Measurements from ENCODE around the gene OR10H1.
A peak's percentile ranks its signal among the peaks of the same experiment; 100 is the strongest.
"Not testable (repeated sequence)": the region's sequence is repeated elsewhere in the genome, so short reads cannot be mapped to it uniquely, and the experiment has no call there.

The OR10H1 gene

DNA sequence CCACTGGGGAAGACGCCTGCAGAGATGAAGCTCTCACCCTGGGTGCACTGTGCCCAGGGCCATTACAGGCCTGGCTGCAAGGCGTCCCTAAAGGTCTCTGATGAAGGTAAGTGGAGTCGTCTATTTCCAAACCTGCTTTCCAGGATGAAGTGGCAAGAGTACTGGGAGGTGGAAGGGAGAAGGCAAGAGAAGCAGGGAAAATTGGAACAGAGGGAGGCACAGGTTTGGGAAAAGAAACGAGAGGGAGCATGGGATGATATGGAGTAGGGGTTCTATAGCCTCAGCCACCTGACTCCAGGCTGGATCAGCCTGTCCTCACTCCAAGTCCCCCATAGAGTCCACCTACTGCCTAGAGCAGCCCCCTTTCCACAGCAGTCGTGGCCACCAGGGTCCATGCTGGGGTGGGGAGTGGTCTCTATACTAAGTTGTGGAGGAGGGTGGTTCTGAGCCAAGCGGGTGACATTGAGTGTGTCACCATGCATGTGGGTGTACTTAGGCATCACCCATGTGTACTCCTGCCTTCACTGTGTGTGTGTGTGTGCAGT lies 27.8 kb downstream of the OR10H1 start, which contains the start of gene OR10H5:
OR10H5 (plus strand) TSS at position 51 of the 545 bp plus-strand sequence. CDS start 6,388 bp downstream, outside the sequence.
- Histone ChIP-seq H3K4me2 (ENCODE audit: insufficient read depth, low read length, poor library complexity, severe bottlenecking) (no peak within 1 kb of the TSS), H2BK12ac (ENCODE audit: low read length) (no peak within 1 kb of the TSS), H3K36me3 (replicated peaks in 1 of 2; ENCODE audit: control insufficient read depth in 2 of 2, insufficient read depth in 2 of 2, low read length in 2 of 2) (no peaks in the 10 kb centered on the region), H3K9me3 (replicated peaks in 1 of 2; ENCODE audit: control insufficient read depth in 2 of 2, insufficient read depth in 1 of 2, low read depth in 1 of 2, low read length in 2 of 2) (peaks cover 0 to 29% of the 10 kb centered on the region in 2 donors), H3K9ac (ENCODE audit: low read depth, low read length, poor library complexity) (no peak within 1 kb of the TSS), H2BK120ac (ENCODE audit: low read depth, low read length) (no peak within 1 kb of the TSS), H3K4me1 (ENCODE audit: control insufficient read depth in 2 of 2, insufficient read depth in 1 of 2, low read depth in 1 of 2, low read length in 2 of 2) (no peaks in the 10 kb centered on the region), H2BK5ac (ENCODE audit: low read length) (no peak within 1 kb of the TSS), H2AFZ (ENCODE audit: low read length) (no peak within 1 kb of the TSS), H3K27me3 (ENCODE audit: control insufficient read depth in 3 of 3, insufficient read depth in 3 of 3, low read depth in 1 of 3, low read length in 3 of 3) (peaks cover 0 to 2% (median 0%) of the 10 kb centered on the region in 3 experiments), H2BK15ac (ENCODE audit: low read length) (no peak within 1 kb of the TSS), H4K8ac (ENCODE audit: low read depth, low read length) (no peak within 1 kb of the TSS), H2AK5ac (ENCODE audit: low read depth, low read length) (no peak within 1 kb of the TSS), H3K23ac (ENCODE audit: low read depth, low read length, poor library complexity) (no peak within 1 kb of the TSS), H3K27ac (replicated peaks; ENCODE audit: low read length) (no peak within 1 kb of the TSS), H3K18ac (ENCODE audit: low read length) (no peak within 1 kb of the TSS), H3K4me3 (ENCODE audit: low read length in 2 of 2) (peak within 1 kb of the TSS in 1 of 2 donors; percentile 11), H3K4ac (ENCODE audit: low read length) (no peak within 1 kb of the TSS), H3K79me1 (ENCODE audit: low read depth, low read length) (no peaks in the 10 kb centered on the region), H3K14ac (ENCODE audit: low read length) (no peak within 1 kb of the TSS), H4K91ac (ENCODE audit: low read depth, low read length, poor library complexity) (no peak within 1 kb of the TSS)
- no peak for DNase-seq (ENCODE audit: low spot score)
- WGBS, 2 donors (ENCODE audit: extremely low coverage in 2 of 2, insufficient read length in 2 of 2, insufficient replicate concordance in 1 of 2), result no CpG with 5 or more reads among the region's 6 CpGs

DNA sequence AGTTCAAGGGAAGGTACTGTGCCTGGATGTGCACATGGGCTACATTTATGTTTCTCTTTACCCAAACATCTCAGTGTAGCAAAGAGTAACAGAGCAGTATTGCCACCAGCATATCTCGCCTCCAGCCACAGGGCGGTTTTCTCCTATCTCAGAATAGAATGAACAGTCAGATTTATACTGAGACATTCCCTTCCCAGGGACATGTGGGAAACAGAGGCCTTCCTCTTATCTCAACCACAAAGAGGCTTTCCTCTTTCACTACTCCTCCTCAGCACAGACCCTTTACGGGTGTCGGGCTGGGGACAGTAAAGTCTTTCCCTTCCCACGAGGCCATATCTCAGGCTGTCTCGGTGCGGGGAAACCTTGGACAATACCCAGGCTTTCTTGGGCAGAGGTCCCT lies 32.6 kb downstream of the OR10H1 start:
- H3K27ac ChIP-seq (replicated peaks; ENCODE audit: low read length); H3K14ac ChIP-seq (ENCODE audit: low read length); H2BK15ac ChIP-seq (ENCODE audit: low read length); H3K23ac ChIP-seq (ENCODE audit: low read depth, low read length, poor library complexity); H3K79me1 ChIP-seq (ENCODE audit: low read depth, low read length); H2BK5ac ChIP-seq (ENCODE audit: low read length); DNase-seq (ENCODE audit: low spot score); H3K4me1 ChIP-seq (ENCODE audit: control insufficient read depth in 2 of 2, insufficient read depth in 1 of 2, low read depth in 1 of 2, low read length in 2 of 2); H3K27me3 ChIP-seq (ENCODE audit: control insufficient read depth in 3 of 3, insufficient read depth in 3 of 3, low read depth in 1 of 3, low read length in 3 of 3); H4K91ac ChIP-seq (ENCODE audit: low read depth, low read length, poor library complexity); H3K36me3 ChIP-seq (replicated peaks in 1 of 2; ENCODE audit: control insufficient read depth in 2 of 2, insufficient read depth in 2 of 2, low read length in 2 of 2); H3K4ac ChIP-seq (ENCODE audit: low read length); H2BK120ac ChIP-seq (ENCODE audit: low read depth, low read length); H3K9ac ChIP-seq (ENCODE audit: low read depth, low read length, poor library complexity); H3K4me2 ChIP-seq (ENCODE audit: insufficient read depth, low read length, poor library complexity, severe bottlenecking); H2AFZ ChIP-seq (ENCODE audit: low read length); H2AK5ac ChIP-seq (ENCODE audit: low read depth, low read length); H3K4me3 ChIP-seq (ENCODE audit: low read length in 2 of 2); H4K8ac ChIP-seq (ENCODE audit: low read depth, low read length); H2BK12ac ChIP-seq (ENCODE audit: low read length); H3K18ac ChIP-seq (ENCODE audit: low read length): not testable (repeated sequence)
- H3K9me3 ChIP-seq (replicated peaks in 1 of 2; ENCODE audit: control insufficient read depth in 2 of 2, insufficient read depth in 1 of 2, low read depth in 1 of 2, low read length in 2 of 2), result peaks cover 0 to 33% of the 10 kb centered on the region in 2 donors
- WGBS, 2 donors (ENCODE audit: extremely low coverage in 2 of 2, insufficient read length in 2 of 2, insufficient replicate concordance in 1 of 2), result no CpG with 5 or more reads among the region's 7 CpGs

DNA sequence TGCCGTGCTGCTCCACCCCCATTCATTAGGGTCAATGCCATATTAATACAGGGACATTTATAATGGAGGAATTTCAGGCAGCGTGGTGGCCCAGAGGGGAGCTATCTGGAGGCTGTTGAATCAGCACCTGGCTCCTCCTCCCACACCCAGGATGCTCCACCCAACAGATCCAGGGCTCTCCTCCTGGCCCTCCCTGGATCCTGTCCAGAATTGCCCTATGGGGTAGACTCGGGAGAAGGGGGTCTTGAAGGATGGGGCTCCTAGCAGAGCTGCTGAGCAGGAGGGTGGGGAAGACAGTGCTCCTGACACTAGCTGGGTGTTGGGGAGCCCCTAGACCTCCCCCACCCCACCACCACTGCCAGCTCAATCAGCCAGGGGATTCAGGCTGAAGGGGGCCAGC lies 33.3 kb downstream of the OR10H1 start:
- Histone ChIP-seq H2AK5ac (ENCODE audit: low read depth, low read length) (no peak overlapping the region), H2AFZ (ENCODE audit: low read length) (no peak overlapping the region), H3K4me3 (ENCODE audit: low read length in 2 of 2) (peak overlapping the region in 1 of 2 donors; percentile 7), H3K9ac (ENCODE audit: low read depth, low read length, poor library complexity) (no peak overlapping the region), H3K27ac (replicated peaks; ENCODE audit: low read length) (no peak overlapping the region), H3K23ac (ENCODE audit: low read depth, low read length, poor library complexity) (no peak overlapping the region), H3K18ac (ENCODE audit: low read length) (no peak overlapping the region), H3K79me1 (ENCODE audit: low read depth, low read length) (no peaks in the 10 kb centered on the region), H3K4me1 (ENCODE audit: control insufficient read depth in 2 of 2, insufficient read depth in 1 of 2, low read depth in 1 of 2, low read length in 2 of 2) (peaks cover 0 to 10% of the 10 kb centered on the region in 2 donors), H3K27me3 (ENCODE audit: control insufficient read depth in 3 of 3, insufficient read depth in 3 of 3, low read depth in 1 of 3, low read length in 3 of 3) (peaks cover 0 to 1% (median 0%) of the 10 kb centered on the region in 3 experiments), H2BK120ac (ENCODE audit: low read depth, low read length) (no peak overlapping the region), H2BK15ac (ENCODE audit: low read length) (no peak overlapping the region), H3K9me3 (replicated peaks in 1 of 2; ENCODE audit: control insufficient read depth in 2 of 2, insufficient read depth in 1 of 2, low read depth in 1 of 2, low read length in 2 of 2) (peaks cover 0 to 34% of the 10 kb centered on the region in 2 donors), H3K14ac (ENCODE audit: low read length) (peak overlapping the region; percentile 38), H2BK5ac (ENCODE audit: low read length) (no peak overlapping the region), H3K4me2 (ENCODE audit: insufficient read depth, low read length, poor library complexity, severe bottlenecking) (no peak overlapping the region), H3K36me3 (replicated peaks in 1 of 2; ENCODE audit: control insufficient read depth in 2 of 2, insufficient read depth in 2 of 2, low read length in 2 of 2) (no peaks in the 10 kb centered on the region), H4K8ac (ENCODE audit: low read depth, low read length) (no peak overlapping the region), H2BK12ac (ENCODE audit: low read length) (no peak overlapping the region), H4K91ac (ENCODE audit: low read depth, low read length, poor library complexity) (no peak overlapping the region), H3K4ac (ENCODE audit: low read length) (no peak overlapping the region)
- no CpG with 5 or more reads among the region's 3 CpGs for WGBS, 2 donors (ENCODE audit: extremely low coverage in 2 of 2, insufficient read length in 2 of 2, insufficient replicate concordance in 1 of 2)
- DNase-seq (ENCODE audit: low spot score), result no peak

DNA sequence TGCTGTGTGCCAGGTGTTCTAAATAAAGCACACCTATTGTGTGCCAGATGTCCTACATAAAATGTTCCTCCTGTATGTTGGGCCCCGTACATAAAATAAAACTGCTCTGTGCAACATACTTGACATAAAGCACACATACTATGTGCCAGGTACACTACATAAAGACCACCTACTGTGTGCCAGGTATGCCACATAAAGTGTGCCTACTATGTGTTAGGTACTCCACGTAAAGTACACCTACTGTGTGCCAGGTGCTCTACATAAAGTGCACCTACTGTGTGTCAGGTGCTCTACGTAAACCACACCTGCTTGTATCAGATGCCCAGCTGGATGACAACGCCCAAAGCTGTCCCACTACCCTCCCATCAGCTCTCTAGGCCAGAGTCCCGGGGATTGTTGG lies 33.8 kb downstream of the OR10H1 start:
- no peak overlapping the region for H2AFZ ChIP-seq (ENCODE audit: low read length)
- peaks cover 0 to 33% of the 10 kb centered on the region in 2 donors for H3K9me3 ChIP-seq (replicated peaks in 1 of 2; ENCODE audit: control insufficient read depth in 2 of 2, insufficient read depth in 1 of 2, low read depth in 1 of 2, low read length in 2 of 2)
- no peak overlapping the region for H3K4ac ChIP-seq (ENCODE audit: low read length)
- no peak overlapping the region for H3K9ac ChIP-seq (ENCODE audit: low read depth, low read length, poor library complexity)
- no peaks in the 10 kb centered on the region for H3K79me1 ChIP-seq (ENCODE audit: low read depth, low read length)
- H3K36me3 ChIP-seq (replicated peaks in 1 of 2; ENCODE audit: control insufficient read depth in 2 of 2, insufficient read depth in 2 of 2, low read length in 2 of 2), result no peaks in the 10 kb centered on the region
- WGBS, 2 donors (ENCODE audit: extremely low coverage in 2 of 2, insufficient read length in 2 of 2, insufficient replicate concordance in 1 of 2), result no CpG with 5 or more reads among the region's 5 CpGs
- no peak overlapping the region for H3K23ac ChIP-seq (ENCODE audit: low read depth, low read length, poor library complexity)
- H3K4me1 ChIP-seq (ENCODE audit: control insufficient read depth in 2 of 2, insufficient read depth in 1 of 2, low read depth in 1 of 2, low read length in 2 of 2), result peaks cover 0 to 10% of the 10 kb centered on the region in 2 donors
- H2BK12ac ChIP-seq (ENCODE audit: low read length), result no peak overlapping the region
- no peak overlapping the region for H3K4me3 ChIP-seq (ENCODE audit: low read length in 2 of 2)
- H3K27me3 ChIP-seq (ENCODE audit: control insufficient read depth in 3 of 3, insufficient read depth in 3 of 3, low read depth in 1 of 3, low read length in 3 of 3), result no peaks in the 10 kb centered on the region
- H3K18ac ChIP-seq (ENCODE audit: low read length), result no peak overlapping the region
- H3K27ac ChIP-seq (replicated peaks; ENCODE audit: low read length), result no peak overlapping the region
- no peak overlapping the region for H4K91ac ChIP-seq (ENCODE audit: low read depth, low read length, poor library complexity)
- H2AK5ac ChIP-seq (ENCODE audit: low read depth, low read length), result no peak overlapping the region
- H3K14ac ChIP-seq (ENCODE audit: low read length), result no peak overlapping the region
- H4K8ac ChIP-seq (ENCODE audit: low read depth, low read length), result no peak overlapping the region
- H2BK120ac ChIP-seq (ENCODE audit: low read depth, low read length), result no peak overlapping the region
- DNase-seq (ENCODE audit: low spot score), result no peak
- H2BK5ac ChIP-seq (ENCODE audit: low read length), result no peak overlapping the region
- no peak overlapping the region for H2BK15ac ChIP-seq (ENCODE audit: low read length)
- H3K4me2 ChIP-seq (ENCODE audit: insufficient read depth, low read length, poor library complexity, severe bottlenecking), result no peak overlapping the region
